ENCODE results near the gene GRPEL2.
A peak's percentile ranks its signal among the peaks of the same experiment; 100 is the strongest.
"Not testable (repeated sequence)": the region's sequence is repeated elsewhere in the genome, so short reads cannot be mapped to it uniquely, and the experiment has no call there.

The GRPEL2 gene

DNA sequence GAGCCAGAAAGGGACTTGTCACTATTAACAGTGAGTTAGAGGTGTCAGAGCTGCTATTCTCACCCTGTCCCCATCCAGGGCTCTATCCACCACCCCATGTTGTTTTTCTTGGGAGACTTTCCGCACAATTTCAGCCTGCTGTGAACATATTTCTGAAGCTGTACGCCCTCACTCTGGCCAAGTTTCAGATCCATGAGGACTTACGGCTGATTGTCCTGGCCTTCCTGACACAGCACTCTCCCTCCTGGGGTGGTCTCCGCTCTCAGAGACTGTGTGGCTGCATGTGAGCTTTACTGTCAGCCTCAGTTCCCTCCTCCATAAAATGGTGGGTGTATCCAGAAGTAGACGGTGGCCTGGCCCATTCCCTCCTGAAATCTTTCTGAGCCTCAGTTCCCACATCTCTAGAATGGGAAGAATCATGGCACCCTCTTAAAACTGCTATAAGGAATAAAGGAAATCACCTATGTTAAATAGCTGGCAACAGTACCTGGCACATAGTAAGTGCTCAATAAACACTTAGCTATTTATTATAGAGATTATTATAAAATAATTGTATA, 34.6 kb downstream of the GRPEL2 start:
- no peak for DNase-seq

DNA sequence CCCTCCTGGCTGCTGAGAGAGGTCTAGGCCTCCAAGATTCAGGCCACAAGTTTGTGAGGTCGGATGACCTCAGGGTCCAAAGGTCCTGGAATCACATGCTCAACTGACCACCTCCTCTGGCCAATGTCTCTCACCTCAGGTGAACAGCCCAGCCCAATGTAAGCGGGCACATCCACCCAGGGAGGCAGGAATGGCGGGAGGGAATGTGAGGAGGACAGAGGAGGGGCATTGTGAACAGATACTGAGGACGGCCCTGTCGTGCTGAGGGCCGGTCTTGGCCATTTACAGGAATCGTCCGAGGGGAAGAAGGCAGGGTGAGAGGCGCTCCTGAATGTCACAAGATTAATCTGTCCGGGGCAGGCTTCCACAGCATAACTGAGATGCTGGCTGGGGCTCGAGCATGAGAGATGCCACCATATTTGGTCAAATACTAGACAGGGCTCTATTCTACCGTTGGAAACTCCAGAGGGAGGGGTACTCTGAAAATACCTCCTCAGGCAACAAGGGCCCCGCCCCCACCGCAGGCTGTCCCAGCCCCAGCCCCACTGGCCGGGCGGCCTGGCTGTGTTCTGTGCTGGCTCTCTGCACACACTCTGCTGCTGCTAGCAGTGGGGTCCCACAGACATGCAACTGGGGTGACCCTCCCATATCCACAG, 35.3 kb downstream of the GRPEL2 start:
- no peak for DNase-seq

DNA sequence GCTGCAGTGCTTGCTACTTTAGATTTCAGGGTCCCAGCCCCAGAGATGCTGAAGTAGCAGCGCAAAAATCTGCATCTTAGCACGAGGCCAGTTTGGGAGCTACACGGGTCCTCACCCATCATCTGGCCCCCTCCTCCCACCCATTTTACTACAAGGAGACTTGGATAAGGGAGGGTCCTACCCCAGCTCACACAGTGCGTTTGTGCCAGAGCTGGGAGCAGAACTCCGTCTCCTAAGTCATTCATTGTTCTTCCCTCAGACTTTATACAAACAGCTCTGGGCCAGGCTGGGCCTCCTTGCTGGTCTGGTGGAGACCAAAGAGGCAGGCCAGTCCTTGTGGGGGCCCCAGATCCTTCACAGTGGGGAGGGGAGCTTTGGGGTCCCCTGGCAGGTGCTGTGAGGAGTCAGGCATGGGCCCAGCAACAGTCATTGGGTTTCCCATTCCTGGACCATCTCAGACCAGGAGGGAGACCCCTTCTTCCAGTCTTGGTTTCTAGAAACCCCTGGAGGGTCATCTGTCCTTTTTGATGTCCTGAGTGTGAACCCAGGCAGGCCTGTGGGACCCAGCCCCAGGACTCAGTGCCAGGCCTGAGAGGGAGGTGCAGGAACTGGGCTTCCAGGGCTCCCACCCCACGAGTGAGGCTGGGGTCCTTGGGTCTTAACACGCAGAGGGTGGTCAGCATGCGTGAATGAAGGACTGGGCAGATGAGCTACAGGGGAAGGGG, 36.1 kb downstream of the GRPEL2 start:
- DNase-seq = no peak

DNA sequence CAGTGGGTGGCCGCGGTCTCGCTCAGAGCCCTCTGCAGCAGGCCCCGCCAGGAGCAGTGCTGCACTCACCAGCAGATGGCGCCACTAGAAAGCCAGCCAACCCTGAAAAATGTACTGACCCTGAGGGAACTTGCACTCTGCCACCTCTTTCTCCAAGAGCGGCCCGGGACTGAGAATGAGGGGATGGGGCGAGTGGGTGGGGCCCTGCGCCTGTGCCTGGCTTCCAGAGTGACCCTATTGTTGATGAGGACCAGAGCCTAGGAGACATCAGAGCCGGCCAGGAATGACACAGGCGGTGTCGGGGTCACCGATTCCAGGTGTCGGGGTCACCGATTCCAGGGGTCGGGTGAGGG, 36.7 kb downstream of the GRPEL2 start:
- DNase-seq = peak; percentile 27

DNA sequence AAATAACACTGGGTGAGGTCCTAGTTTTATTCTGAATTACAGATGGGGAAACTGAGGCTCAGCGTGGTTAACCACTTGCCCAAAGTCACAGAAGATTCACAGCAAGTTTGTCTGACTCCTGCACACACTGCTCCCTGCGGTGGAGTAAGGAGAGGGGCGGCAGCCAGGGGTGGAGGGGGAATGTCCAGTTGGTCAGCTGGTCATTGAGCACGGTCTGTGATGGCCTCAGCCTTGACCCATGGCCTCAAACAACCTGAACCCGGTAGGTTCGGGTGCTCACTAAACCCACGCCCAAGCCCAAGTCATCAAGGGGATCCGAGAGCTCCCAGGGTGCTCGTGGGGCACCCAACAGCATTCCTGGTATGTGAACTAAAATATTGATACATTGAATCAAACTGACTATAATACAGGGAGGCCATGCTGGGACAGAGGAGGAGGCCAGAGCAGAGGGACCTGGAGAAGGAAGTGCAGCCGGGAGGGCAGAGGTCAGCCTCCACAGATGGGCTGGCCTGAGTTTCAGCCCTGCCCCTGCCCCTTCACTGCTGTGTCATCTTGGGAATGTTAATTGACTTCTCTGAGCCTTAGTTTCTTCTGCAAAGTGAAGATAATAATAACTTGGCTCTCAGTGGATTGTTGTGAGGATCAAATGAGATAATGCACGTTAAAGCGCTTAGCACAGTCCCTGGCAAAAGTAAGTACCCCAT, 37.4 kb downstream of the GRPEL2 start:
- DNase-seq = no peak

DNA sequence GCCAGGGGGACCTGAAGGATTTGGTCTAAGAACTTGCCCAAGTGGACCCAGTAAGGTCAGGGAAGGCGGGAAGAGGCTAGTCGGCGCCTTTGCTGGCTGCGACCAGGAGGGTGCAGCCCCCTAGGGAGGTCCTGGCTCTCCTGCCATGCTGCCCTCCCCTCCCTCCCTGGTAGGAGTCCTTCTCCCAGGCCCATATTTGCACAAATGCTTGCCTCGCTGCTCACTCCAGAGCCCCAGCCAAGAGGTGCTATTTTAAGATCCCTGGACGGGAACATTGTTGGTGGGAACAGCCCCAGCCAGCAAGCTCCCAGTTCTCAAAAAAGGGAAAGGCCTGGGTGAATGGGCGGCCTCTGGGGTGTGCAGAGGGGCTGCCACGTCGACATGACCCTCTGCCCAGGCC, 38.1 kb downstream of the GRPEL2 start:
- DNase-seq = no peak

DNA sequence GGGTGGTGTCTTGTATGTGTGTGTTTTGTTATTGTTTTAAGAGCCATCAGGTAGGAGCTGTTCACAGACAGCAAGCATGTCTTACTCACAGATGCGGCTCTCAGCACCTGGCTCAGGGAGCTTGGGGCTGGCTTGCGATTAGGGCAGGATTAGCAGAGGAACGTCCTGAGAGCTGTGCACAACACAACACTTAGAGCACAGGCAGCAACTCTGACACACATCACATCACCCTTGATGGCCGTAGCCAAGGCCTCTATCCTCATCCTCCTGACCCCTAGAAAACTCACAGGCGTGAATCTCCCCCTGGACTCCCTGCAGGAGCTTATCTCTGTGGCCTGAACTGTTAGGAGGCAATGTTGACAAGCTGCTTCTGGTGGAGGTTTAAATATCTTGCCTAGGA, 40.9 kb downstream of the GRPEL2 start:
- DNase-seq = no peak

DNA sequence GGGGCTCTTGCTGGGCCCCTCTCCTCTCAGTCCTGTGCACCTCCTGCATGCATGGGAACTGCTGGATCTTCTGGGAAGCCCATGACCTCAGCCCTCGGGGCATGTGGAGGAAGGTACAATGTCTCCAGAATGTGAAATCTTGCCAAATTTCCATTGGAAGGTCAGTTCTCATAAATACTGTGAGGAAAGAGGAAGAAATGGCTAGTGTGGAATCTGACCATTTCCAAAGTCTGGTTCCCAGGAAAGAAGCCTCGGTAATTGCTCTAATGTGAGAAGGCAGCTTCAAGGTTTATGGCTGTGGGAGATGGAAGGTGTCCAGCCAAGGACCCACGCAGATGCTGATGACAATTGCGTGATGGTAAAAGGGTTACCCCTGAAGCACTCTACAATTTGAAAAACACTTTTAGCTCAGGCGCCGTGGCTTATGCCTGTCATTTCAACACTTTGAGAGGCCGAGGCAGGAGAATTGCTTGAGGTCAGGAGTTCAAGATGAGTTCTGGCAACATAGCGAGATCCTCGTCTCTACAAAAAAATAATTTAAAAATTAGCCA, 41.9 kb downstream of the GRPEL2 start:
- no peak for DNase-seq

DNA sequence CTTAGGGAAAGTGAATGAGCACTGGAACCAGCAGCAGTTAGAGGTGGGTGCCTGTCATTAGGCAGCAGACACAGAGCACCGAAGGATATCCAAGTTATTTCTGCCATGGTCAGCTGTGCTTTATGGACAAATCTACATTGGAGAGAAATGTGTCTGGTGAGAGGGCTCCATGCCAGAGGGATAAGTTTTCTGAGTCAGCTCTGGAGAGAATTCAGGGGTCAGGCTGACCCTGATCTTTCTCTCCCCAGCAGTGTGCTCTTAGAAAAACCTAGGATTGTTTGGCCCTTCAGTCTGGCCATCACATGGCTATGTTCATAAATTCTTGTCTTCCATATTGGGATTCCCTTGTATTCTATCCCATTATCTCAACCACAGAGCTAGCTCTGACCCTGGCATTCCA, 42.7 kb downstream of the GRPEL2 start:
- DNase-seq = no peak

DNA sequence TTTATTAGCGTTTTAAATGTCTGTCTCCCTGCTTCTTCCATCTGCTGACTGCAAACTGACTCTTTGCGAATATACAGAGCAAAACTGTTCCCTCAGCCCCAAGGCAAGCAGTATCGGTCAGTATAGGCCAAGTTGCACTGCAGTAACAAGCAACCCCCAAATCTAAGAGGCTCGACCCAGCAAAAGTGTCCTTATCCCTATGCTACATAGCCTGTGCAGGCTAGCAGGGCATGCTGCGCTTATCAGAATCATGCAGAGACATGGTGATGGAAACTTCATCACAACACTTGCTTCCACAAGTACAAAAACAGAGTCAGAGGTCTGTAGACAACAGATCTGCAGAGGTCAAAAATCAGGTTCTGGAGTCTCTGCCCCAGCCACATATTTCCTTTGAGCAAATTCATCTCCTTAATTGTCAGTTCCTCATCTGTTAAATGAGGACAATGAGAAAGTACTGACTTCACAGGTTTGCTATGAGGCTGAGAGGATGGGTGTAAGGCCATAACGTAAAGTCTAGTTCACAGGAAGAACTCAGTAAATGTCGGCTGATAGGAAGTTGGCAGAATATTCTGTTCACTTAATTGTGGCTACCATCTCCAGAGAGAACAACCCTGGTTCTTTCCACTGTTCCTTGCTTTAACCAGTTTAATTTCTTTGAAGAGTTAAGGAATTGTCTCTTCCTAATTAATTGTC, 43.3 kb downstream of the GRPEL2 start:
- no peak for DNase-seq

DNA sequence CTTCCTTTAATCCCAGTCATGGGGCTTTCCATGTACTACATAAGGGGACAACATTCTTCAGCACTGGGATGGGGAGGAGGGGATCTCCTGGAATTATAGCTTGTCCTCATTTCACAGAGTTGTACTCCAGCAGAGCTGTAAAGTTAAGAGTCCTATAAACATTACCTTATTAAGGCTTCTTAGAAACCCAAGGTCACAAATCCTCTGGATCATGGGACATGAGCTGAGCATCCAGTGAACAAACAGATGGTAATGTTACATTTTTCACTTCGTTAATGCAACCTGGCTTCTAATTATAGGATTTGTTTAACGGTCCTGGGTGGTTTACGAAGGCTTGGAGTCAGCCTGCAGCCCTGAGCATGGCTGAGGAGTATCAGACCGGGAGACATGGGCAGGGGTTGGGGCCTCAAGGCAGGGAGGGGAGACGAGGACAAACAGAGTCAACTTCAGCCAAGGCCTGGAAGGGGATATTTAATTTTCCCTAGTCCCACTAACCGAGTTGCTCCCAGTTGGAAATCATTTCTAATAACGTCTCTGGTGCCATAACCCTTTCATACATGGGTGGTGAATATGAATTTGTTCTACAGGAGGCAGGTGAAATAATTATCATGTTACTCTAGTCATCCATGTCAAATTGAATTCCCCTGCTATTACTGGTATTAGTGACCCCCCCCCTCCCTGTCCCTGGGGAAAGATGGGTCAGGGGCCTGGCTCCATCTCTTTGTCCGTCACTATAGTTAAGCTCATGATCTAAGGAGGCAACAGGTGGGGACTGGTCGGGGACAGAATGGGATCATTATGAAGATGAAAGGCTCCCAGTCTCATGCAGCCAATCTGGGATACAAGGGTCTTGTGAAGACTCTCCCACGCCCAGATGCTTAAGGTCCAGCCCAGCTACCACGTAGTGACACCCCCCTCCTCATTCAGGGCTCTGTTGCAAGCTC, 44.5 kb downstream of the GRPEL2 start:
- DNase-seq = no peak

DNA sequence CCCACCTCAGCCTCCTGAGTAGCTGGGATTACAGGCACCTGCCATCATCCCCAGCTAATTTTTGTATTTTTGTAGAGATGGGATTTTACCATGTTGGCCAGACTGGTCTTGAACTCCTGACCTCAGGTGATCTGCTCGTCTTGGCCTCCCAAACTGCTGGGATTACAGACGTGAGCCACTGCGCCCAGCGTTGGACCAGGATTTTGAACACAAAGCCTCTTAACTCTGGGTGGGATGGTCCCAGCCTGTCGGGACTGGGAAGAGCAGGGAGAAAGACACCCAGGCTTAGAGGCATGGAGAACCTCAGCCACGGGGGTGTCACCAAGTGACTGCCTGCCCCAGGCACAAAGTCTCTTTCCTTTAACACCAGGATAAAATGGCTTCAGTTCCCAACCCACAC, 45.8 kb downstream of the GRPEL2 start:
- DNase-seq = not testable (repeated sequence)

DNA sequence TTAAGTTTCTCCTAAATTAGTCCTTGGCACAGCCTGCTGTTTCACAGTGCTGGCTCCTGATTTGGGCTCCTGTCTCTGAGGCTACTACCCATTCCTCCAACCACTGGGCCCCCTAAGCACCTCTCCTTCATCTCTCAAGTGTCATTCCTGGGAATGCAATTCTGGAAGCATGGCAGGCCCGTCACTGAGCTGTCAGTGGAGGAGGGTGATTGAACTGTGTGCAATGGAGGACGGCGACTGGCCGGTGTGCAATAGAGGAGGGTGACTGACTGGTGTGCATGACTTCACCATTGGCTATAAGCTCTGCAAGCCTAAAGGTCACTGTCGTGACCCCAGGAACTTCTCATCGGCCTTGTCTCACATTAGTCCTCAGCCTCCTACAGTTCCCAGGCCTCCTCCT, 46.2 kb downstream of the GRPEL2 start:
- no peak for DNase-seq

DNA sequence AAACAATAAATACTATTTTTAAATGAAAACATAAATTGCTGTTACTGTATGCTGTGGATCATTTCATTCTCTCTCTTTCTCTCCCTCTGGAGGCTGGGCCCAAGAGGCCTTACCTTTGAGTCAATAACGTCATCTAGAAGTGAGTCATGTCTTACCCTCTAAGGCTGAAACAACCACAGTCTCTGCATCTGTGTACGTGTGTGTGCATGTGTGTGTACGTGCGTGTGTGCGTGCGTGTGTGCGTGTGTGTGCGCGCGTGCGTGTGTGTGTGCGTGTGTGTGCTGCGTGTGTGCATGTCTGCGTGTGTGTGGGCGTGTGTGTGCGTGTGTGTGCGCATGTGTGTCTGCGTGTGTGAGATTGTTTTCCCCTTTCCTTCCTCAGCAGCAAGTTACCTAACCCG, 47.4 kb downstream of the GRPEL2 start:
- DNase-seq = no peak

DNA sequence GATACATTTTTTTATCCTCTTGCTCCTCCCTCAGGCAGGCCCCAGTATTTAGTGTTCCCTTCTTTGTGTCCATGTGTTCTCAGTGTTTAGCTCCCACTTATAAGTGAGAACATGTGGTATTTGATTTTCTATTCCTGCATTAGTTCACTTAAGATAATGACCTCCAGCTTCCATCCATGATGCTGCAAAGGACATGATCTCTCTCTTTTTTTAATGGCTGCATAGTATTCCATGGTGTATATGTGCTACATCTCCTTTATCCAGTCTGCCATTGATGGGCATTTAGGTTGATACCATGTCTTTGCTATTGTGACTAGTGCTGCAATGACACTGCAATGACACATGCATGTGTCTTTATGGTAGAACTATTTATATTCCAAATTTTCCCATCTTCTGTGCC, 49.7 kb downstream of the GRPEL2 start:
- not testable (repeated sequence) for DNase-seq

DNA sequence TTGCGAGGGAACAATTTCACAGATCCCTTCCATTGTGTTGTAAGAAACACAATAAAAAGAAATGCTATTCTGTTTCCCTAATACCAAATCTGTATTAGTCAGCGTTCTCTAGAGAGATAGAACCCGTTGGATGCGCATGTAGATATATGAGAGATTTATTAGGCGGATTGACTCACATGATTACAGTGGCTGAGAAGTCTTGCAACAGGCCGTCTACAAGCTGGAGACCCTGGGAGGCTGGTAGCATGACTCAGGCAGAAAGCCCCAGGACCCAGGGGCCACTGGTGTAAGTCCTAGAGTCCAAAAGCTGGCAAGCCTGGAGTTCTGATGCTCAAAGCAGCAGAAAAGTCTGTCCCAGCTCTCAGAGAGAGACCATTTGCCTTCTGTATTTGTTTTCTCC, 52.2 kb downstream of the GRPEL2 start:
- no peak for DNase-seq

DNA sequence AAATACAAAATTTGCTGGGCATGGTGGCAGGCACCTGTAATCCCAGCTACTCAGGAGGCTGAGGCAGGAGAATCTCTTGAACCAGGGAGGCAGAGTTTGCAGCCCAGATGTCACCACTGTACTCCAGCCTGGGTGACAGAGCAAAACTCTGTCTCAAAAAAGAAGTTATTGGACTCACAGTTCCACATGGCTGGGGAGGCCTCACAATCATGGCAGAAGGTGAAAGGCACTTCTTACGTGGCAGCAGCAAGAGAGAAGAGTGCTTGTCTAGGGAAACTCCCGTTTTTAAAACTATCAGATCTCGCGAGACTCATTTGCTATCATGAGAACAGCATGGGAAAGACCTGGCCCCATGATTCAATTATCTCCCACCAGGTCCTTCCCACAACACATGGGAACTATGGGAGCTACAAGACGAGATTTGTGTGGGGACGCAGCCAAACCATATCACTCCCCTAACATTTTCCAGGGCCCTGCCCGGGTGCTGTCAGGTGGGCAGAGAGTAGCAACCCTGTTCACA, 53.5 kb downstream of the GRPEL2 start:
- DNase-seq = not testable (repeated sequence)

DNA sequence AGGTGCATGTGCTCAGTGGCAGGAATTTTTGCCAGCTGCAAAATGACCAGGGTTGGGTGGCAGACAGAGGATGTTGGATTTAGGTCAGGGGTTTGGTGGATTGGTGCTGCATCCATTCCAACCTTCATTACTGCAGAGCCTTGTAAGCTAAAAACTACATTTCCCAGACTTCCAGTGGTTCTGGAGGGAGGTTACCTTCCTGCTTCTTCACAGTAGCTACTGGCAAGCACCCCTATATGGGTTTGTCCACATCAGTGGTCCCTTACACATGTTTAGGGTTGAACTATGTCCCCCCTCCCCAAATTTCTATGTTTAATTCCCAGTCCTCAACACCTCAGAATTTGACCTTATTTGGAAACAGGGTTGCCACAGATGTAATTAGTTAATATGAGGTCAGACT, 54.5 kb downstream of the GRPEL2 start:
- DNase-seq = no peak

DNA sequence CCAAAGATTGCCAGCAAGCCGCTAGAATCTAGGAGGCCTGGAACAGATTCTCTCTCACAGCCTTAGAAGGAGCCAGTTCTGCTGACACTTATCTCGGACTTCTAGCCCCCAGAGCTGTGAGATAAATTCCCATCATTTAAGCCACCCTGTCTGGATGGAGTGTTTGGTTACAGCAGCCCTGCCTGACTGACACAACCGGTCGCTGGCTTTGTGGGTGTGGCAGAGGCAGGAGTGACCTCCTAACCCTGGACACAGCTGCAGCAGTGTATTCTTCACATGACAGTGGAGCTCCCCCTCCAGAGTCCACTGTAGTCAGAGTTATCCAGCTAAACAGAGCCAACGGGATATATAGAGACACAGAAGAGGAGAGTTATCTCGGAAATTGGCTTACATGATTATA, 55.0 kb downstream of the GRPEL2 start:
- DNase-seq = peak; percentile 4

DNA sequence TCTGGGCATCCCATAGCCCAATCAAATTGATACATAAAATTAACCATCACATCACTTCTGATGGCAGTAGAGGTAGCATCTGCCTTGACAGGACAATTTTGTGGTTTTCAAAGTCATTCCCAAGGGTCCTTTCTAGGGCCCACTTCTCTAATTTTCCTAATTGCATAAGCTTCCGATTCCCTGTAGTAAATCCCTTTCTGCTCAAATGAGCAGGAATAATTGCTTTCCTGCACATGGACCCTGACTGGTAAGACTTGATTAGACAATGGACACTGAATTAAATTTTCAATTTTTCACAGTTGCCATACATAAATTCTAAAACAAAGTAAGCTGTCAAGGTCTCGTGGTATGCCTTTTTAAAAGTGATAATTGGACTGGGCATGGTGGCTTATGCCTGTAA, 55.8 kb downstream of the GRPEL2 start:
- no peak for DNase-seq

DNA sequence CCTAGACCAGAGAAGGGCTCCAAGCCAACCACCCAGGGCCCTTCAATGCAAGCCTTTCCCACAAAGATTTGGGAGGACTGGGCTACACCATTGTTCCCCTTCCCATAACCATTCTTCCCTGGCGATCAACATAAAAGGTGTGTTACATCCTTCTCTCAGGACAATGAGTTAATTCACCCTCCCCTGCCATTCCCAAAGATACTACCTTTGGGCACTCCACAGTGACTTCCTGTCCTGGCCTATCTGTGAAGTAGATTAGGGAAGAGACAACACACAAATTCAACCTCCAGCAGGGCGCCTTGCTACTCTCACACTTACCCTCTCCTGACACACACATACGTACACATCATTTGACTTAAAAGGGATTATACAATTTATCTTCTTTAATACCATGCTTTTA, 57.0 kb downstream of the GRPEL2 start:
- no peak for DNase-seq

All from NCI-H146 (cell line).